ENCODE results near the gene ETNK2.

- TF ChIP-seq EZH2phosphoT487 (IDR thresholded peaks at IDR 0.05; ENCODE audit: insufficient read depth, low read depth) (no peak), EZH2 (IDR thresholded peaks at IDR 0.05; ENCODE audit: insufficient read depth, poor library complexity, severe bottlenecking) (no peak)
These were observed 1.8 kb upstream of the ETNK2 start for GRCh38 chr1:204153667-204154066.
